CD4-positive, alpha-beta T cell treated with Interleukin-12 subunit alpha and Interleukin-12 subunit beta, for 1 hour (primary cell): ENCODE data around the gene DAGLB.
"Not testable (repeated sequence)": the region's sequence is repeated elsewhere in the genome, so short reads cannot be mapped to it uniquely, and the experiment has no call there.

ENCODE experiments used
- DNase-seq: peaks from one replicate; pipeline ENCODE4 v3.0.0-alpha.2; 2020

The DAGLB gene

DNA sequence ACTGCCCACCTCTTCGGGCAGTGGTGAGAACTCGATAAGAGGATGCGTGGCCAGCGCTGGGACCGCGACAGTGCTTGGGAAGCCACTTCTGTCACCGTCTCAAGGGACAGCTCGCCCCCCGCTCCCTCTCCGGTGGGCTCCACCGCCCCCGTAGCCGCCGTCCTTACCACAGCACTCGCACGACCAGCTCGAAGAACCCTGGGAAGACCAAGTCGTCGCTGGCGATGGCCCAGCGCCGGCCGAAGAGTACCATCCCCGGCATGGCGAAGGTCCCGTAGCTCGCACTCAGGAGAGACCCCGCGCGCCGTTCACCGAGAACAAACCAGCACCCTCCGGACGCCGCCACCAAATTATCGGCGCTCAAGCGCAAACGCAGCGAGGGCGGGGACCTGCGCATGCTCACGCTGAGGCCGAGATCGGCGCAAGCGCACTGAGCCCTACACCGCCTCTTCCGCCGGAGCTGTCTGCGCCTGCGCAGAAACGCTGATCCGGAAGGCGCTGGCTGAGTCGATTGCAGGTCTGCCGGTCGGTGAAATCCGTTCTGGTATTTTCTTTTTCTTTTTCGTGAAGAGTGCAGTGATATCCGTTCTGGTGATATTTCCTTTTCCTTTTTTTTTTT, at the start of gene DAGLB:
DAGLB (minus strand) TSS at position 374 of the 619 bp plus-strand sequence; CDS start at position 262, 112 bp downstream.
- peak; percentile 96 for DNase-seq

- DNase-seq: no peak
Observed at GRCh38 chr7:6497637-6497905, 49.8 kb upstream of the DAGLB start.

- DNase-seq: no peak
Observed at GRCh38 chr7:6496842-6497636, 49.3 kb upstream of the DAGLB start.

DNA sequence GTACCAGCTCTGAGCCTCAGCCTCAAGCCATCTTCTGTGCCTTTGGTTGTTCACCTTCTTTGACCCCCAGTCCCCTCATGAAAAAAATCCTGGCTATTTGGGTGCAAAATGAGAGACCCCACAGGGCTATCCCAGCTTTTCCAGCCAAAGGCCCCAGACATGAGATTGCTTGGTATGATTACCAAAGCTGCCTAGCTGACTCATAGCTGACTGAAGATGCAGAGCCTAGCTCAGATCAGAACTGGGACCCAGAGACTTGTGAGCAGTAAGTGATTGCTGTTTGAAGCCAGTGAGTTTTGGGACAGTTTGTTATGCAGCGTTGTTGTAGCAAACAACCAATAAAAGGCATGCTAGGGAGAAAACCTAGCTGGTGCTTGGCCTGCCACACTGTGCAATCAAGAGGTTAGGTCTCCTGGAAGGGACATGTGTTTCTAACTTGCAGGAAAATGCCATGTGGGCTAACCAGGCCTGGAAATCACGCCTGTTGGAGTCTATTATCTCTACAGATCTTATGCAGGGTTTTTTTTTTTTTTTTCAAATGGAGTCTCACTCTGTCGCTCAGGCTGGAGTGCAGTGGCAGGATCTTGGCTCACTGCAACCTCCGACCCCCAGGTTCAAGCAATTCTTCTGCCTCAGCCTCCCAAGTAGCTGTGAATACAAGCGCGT, 48.0 kb upstream of the DAGLB start:
- no peak for DNase-seq

- DNase-seq: no peak
Observed at GRCh38 chr7:6494365-6494764, 46.6 kb upstream of the DAGLB start.

GRCh38 chr7:6491194-6491593, 43.4 kb upstream of the DAGLB start:
- DNase-seq: no peak

- DNase-seq: no peak
Observed at GRCh38 chr7:6489612-6490011, 41.9 kb upstream of the DAGLB start.

- DNase-seq: no peak
Observed at GRCh38 chr7:6487184-6487545, 39.4 kb upstream of the DAGLB start.

DNA sequence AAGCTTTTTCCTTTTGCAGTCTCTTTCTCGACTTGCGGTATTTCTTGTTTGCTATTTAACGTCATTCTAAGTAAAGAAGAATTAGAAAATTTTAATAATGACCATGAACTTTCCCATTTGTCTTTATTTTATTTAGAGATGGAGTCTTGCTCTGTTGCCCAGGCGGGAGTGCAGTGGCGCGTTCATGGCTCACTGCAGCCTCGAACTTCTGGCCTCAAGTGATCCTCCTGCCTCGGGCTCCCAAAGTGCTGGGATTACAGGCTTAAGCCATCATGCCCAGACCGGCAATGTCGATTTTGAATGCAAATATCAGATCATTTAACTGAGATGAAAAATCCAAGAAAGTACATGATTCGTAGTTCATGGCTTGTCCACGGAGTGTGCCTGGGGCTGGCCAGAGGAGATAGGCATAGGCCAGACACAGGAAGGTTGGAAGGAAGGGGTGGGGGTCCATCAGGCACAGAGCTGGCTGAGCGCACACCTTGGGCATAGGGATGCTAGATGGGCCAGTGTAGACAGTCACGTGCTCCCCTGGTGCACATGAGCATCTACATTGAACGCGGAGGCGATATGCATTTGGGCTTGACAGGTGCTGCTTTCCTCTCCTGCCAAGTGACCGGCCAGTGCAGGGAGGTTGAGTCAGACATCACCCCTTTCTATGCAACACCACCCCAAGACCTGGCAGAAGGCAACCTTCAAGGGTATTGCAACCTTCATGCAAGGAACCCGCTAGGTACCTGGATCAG, 38.9 kb upstream of the DAGLB start:
- DNase-seq: no peak

- DNase-seq: no peak
Observed at GRCh38 chr7:6482743-6483119, 35.0 kb upstream of the DAGLB start.

GRCh38 chr7:6482307-6482706, 34.6 kb upstream of the DAGLB start:
- no peak for DNase-seq

DNA sequence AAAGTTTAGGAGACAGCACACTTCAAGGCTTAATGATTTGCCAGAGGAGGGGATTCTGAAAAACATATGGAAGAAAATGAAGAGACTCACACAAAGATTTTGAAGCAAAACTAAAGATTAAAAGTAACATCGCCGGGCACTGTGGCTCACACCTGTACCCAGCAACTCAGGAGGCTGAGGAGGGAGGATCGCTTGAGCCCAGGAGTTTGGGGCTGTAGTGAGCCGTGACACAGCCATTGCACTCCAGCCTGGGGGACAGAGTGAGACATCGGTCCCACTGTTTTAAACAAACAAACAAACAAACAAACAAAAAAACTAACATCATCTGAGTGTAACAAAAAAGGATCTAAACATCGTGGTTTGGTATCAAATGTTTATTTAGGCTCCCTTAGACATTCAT, 33.7 kb upstream of the DAGLB start:
- DNase-seq: no peak

DNA sequence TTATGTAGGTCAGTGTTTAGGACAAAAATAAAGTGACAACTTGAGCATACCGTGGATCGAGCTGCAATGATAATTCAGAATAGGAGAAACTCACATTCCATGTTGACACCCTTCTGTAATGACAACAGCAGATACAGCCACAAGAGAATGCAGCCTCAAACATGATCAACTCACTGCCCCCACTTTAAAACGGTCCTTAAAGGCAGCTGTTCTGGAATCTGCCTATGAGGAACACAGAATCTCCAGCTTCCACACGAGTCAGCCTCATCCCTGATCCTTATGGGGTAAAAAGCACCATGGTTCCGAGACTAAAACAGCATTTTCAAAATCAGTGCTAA, 32.5 kb upstream of the DAGLB start:
- no peak for DNase-seq

DNA sequence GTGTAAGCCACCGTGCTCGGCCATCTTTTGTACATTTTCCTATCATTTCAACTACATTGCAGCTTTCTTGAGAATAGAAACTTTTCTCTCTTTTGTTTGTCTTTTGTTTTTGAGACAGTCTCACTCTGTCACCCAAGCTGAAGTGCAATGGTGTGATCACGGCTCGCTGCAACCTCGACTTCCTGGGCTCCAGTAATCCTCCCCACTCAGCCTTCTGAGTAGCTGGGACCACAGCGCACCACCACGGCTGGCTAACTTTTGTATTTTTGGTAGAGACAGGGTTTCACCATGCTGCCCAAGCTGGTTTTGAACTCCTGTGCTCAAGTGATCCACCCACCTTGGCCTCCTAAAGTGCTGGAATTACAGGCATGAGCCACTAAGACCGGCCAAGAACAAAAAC, 31.3 kb upstream of the DAGLB start:
- peak; percentile 10 for DNase-seq

GRCh38 chr7:6478186-6478585, 30.4 kb upstream of the DAGLB start:
- DNase-seq: no peak

GRCh38 chr7:6477318-6477660, 29.5 kb upstream of the DAGLB start:
- DNase-seq: no peak

- no peak for DNase-seq
Observed at GRCh38 chr7:6476596-6477317, 29.0 kb upstream of the DAGLB start.

DNA sequence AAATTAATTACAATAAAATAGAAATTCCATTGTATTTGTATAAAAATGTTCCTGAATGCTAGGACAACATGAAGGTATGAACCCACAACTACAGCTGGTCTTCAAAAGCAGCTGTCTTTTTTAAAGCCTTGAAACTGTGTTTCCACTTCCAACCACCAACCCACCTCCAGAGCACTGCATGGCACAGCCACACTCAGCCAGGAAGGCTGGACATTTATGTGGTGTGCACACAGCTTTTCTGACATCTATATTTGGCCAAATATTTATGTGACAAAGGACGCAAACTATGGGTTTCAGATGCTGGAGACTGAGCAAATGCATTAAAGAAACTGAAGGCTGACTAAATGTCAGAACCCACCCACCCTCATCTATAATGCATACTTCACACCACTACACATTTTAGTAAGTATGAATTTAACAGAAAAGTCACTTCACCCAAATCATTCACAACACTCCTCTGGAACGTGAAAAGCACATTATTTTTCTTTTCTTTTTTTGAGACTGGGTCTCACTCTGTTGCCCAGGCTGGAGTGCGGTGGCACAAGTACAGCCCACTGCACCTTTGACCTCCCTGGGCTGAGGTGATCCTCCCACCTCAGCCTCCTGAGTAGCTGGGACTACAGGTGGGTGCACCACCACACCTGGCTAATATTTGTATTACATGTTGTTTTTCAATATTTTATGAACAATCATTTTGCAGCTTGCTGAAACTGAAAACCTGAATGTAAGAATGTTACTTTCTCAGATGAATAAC, 27.9 kb upstream of the DAGLB start:
- no peak for DNase-seq

DNA sequence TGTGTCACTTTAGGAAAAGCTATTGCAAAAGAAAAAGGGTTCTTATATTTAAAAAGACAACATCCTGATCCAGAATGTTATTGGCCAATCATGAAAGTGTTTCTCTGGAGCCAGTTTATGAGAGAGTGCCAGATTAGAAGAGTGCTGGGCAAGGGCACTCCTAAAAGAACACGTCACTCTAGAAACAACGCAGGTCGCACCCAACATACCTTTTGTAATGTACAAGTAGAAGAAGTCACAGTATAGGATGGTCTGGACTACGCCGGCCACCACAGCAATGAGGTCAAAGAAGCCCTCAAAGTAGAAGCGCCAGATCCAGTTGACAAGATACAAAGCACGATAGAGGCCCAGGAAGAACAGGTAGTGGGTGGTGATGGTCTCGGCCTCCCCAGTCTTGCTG, 18.1 kb upstream of the DAGLB start:
- no peak for DNase-seq

DNA sequence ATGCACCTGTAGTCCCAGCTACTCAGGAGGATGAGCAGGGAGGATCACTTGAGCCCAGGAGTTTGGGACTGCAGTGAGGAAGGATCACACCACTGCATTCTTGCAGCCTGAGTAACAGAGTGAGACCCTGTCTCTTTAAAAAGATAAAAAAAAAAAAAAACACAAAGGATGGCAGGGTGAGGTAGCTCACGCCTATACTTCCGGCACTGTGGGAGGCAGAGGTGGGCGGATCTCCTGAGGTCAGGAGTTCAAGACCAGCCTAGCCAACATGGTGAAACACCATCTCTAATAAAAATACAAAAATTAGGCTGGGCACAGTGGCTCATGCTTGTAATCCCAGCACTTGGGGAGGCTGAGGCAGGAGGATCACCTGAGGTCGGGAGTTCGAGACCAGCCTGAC, 15.9 kb upstream of the DAGLB start:
- not testable (repeated sequence) for DNase-seq

DNA sequence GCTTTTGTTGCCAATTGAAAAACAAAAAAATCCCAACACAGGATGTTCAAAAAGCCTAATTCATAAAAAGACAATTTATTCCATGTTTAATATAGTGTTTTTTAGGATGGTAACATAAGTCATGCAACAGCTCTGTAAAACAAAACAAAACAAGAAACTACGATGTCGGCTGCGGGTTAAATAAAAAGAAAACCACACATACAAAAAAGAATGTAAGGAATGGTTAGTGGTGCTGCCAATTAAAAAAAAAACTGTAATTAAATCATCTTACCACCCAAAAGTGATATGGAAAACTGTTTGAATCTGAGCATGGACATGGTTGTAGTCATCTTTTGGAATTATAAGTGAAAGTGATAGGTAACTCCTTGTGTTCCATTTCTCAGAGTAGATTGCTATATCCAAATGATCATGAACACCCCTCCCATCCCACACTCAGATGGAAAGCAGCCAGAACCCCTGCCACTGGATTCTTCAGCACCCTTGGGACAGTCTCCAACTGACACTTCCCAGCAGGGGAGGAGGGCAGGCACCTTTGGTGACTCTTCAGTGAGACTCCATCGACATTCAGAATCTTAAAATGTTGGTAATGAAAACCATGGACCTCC, 14.3 kb upstream of the DAGLB start:
- DNase-seq: no peak

DNA sequence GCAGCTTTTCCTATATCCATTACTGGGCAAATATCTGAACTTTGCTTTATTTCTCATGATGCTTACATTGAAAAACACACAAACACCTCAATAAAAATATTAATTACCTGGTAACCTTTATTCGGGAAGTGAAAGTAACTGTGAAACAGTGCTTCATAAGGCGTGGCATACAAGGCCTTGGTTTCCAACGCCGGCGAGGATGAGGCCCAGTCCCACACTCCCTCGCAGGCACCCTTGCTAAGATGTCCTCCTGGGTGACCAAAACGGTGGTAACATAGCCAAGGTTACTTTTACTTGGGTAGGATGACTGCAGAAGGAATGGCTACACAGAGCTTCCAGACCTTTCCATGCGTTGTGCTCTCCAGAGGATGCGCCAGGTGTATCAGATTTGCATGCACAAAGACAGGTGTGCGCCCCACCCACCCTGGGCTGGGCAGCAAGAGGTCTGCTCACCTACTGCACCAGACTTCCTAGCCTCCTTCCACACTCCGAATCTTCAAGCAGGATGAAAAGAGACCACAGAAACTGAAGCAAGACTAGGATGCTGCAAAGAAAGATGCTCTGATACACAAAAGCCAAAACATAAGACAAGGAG, 13.3 kb upstream of the DAGLB start:
- no peak for DNase-seq
